ENCODE measurements around the gene ZNF608. TPM values are rescaled to one million over a fixed set of nuclear protein-coding genes. Genes with fewer than 3 reads are reported as not detected.

The ZNF608 gene
- total and polyA plus RNA-seq, 9 of the 15 experiments (the other 6 are each of a cell fraction or from before 2014, with no cell fraction given): 0.38 to 1.5 (median 1.00) TPM

GRCh38 chr5:124744170-124744971 lies 2.1 kb downstream of the ZNF608 start (continued):
- TF ChIP-seq PATZ1 (CRISPR knock-in tag; IDR thresholded peaks at IDR 0.05; ENCODE audit: borderline replicate concordance) (no peak), PCBP2 (IDR thresholded peaks at IDR 0.05; ENCODE audit: low read depth, low read length, poor library complexity, severe bottlenecking) (no peak)

GRCh38 chr5:124743602-124744169 lies 2.8 kb downstream of the ZNF608 start:
- H3K4me3 ChIP-seq: no peak overlapping the region
- H3K4me1 ChIP-seq (replicated peaks in 1 of 2; ENCODE audit: control insufficient read depth in 2 of 2, insufficient read depth in 2 of 2, low read length in 2 of 2): peaks cover 0 to 6% of the 10 kb centered on the region in 2 experiments; a peak in 3 of 5 replicates
- no peak overlapping the region for H3K27ac ChIP-seq (ENCODE audit: extremely low read depth, low read depth, low read length)
- TF ChIP-seq ZNF140 (CRISPR knock-in tag; IDR thresholded peaks at IDR 0.05) (no peak), NR4A1 (CRISPR knock-in tag; IDR thresholded peaks at IDR 0.05) (no peak), NR4A1 (tag; IDR thresholded peaks at IDR 0.05) (no peak), BRF2 (IDR thresholded peaks at IDR 0.05; ENCODE audit: borderline replicate concordance, insufficient read depth, insufficient read length) (no peak), ZFX (CRISPR knock-in tag; IDR thresholded peaks at IDR 0.05) (no peak), BMI1 (IDR thresholded peaks at IDR 0.05; ENCODE audit: low read length) (no peak), RB1 (IDR thresholded peaks at IDR 0.05; ENCODE audit: low read depth) (no peak), THAP12 (CRISPR knock-in tag; IDR thresholded peaks at IDR 0.05) (no peak), HDAC2 (IDR thresholded peaks at IDR 0.05) (no peak), ETV1 (tag; conservative IDR thresholded peaks at IDR 0.05; ENCODE audit: low read depth) (no peak), MTA1 (IDR thresholded peaks at IDR 0.05; ENCODE audit: borderline replicate concordance) (no peak), TCF7 (IDR thresholded peaks at IDR 0.05; ENCODE audit: borderline replicate concordance) (no peak)
- POLR2A ChIA-PET: no interaction called here
- H3K4me2 ChIP-seq (ENCODE audit: insufficient read depth, low read length): no peak overlapping the region
- FAIRE-seq (no peak), ATAC-seq (no peak), DNase-seq (ENCODE audit: extremely low read depth in 1 of 4, low spot score in 3 of 4) (no peak)
- H3K36me3 ChIP-seq (ENCODE audit: control insufficient read depth, insufficient read depth, low read length): no peaks in the 10 kb centered on the region
- no peak overlapping the region for H2AFZ ChIP-seq (ENCODE audit: low read depth, low read length)
- H3K79me2 ChIP-seq (ENCODE audit: control insufficient read depth, insufficient read depth, low read length): no peaks in the 10 kb centered on the region
- CTCF ChIA-PET (ENCODE audit: low intra/inter-chr PET ratio): no interaction called here
- H3K9me3 ChIP-seq (replicated peaks; ENCODE audit: control insufficient read depth, insufficient read depth, low read depth, low read length): no peaks in the 10 kb centered on the region
- in situ Hi-C loops (cut with MboI): no loop called here
- WGBS (ENCODE audit: insufficient coverage, low coverage, missing lambda C conversion rate): 1% methylated on average over 5 of the region's 5 CpGs
- intact Hi-C loops (cut with micrococcal nuclease): no loop called here
- no TSS peak for BruUV-seq (replicated peaks)
- peaks cover 39 to 43% of the 10 kb centered on the region in 2 experiments; a peak in 4 of 5 replicates for H3K27me3 ChIP-seq (ENCODE audit: control insufficient read depth in 2 of 2, insufficient read depth in 2 of 2, low read length in 2 of 2)
- no peaks in the 10 kb centered on the region for H4K20me1 ChIP-seq (replicated peaks; ENCODE audit: control insufficient read depth, insufficient read depth, low read length)
- no peak overlapping the region for H3K9ac ChIP-seq (ENCODE audit: insufficient read depth in 1 of 2, low read depth in 2 of 2, low read length in 2 of 2)
- no peaks in the 10 kb centered on the region for H3K9me1 ChIP-seq (ENCODE audit: control insufficient read depth, insufficient read depth, low read length)
